Peyer's patch (tissue), 4 donors: ENCODE measurements around the gene ODC1. TPM values are rescaled to one million over a fixed set of nuclear protein-coding genes. Genes with fewer than 3 reads are reported as not detected.

Experiments
- DNase-seq, 3 donors: peaks; one replicate each; pipeline ENCODE4 v3.0.0-alpha.2; 2017 to 2019
- H3K27ac ChIP-seq, 4 donors: fragments of 200-600 bp; sonication (generic); one replicate each; pipeline ENCODE4 v1.5.1; 2016 to 2019
- H3K27me3 ChIP-seq, 2 donors: fragments of 200-600 bp; sonication (generic); one replicate each; pipeline ENCODE4 v1.5.1; 2019
- H3K36me3 ChIP-seq, 3 donors: fragments of 200-600 bp; sonication (generic); one replicate each; pipeline ENCODE4 v1.5.1; 2016 to 2019
- H3K4me1 ChIP-seq, 4 donors: fragments of 200-600 bp; sonication (generic); one replicate each; pipeline ENCODE4 v1.5.1; 2016 to 2019
- H3K4me3 ChIP-seq, 4 donors: fragments of 200-600 bp; sonication (generic); 1 replicate in 3 of 4; 2 replicates in 1 of 4; pipeline ENCODE4 v1.5.1; 2016 to 2019; ENCODE audit warnings: mild to moderate bottlenecking in 1 of 4
- H3K9me3 ChIP-seq, 4 donors: fragments of 200-600 bp; sonication (generic); one replicate each; pipeline ENCODE4 v1.5.1; 2016 to 2019; ENCODE audit warnings: mild to moderate bottlenecking in 1 of 4
- CTCF ChIP-seq, 6 experiments: fragments of 450-650 bp in 4 of 6; fragments of 200-600 bp in 2 of 6; sonication (generic) in 1 of 6; IDR thresholded peaks; one replicate each; pipeline ENCODE4 v1.5.1; 2017 to 2019; ENCODE audit warnings: antibody characterized with exemption in 6 of 6, mild to moderate bottlenecking in 3 of 6, moderate library complexity in 1 of 6
- POLR2A ChIP-seq, 2 donors: fragments of 450-650 bp; IDR thresholded peaks; one replicate each; pipeline ENCODE4 v1.5.1; 2017; ENCODE audit warnings: antibody characterized with exemption in 2 of 2, mild to moderate bottlenecking in 2 of 2, moderate library complexity in 2 of 2
- small RNA-seq, 2 donors: library from RNA; depleted of rRNA; stranded (forward); fragments of <200 nt; gene quantifications; one replicate each; pipeline ENCODE3, GENCODE V24; 2016
- total RNA-seq, 4 donors: library from RNA; depleted of rRNA; stranded (reverse); fragments of >200 nt; gene quantifications; one replicate each; pipeline ENCODE4 v1.1.0, GENCODE V29; 2016

Gene ODC1
- total RNA-seq, 4 donors from 2014 or later, result 31.5 to 91.6 (median 55.6) TPM

- Histone ChIP-seq H3K27ac (peak overlapping the region in 2 of 4 donors; percentile 74 to 92), H3K36me3 (no peaks in the 10 kb centered on the region), H3K4me1 (peaks cover 0 to 48% (median 11%) of the 10 kb centered on the region in 4 donors), H3K4me3 (no peak overlapping the region), H3K27me3 (no peaks in the 10 kb centered on the region), H3K9me3 (no peaks in the 10 kb centered on the region)
- TF ChIP-seq POLR2A (IDR thresholded peaks at IDR 0.05) (no peak), CTCF (IDR thresholded peaks at IDR 0.05) (no peak)
- no peak for DNase-seq
Observed at GRCh38 chr2:10392548-10392947, 55.6 kb downstream of the ODC1 start.

GRCh38 chr2:10392100-10392499 is 56.0 kb downstream of the ODC1 start:
- Histone ChIP-seq H3K9me3 (no peaks in the 10 kb centered on the region), H3K27me3 (no peaks in the 10 kb centered on the region), H3K4me1 (peaks cover 0 to 48% (median 11%) of the 10 kb centered on the region in 4 donors), H3K36me3 (no peaks in the 10 kb centered on the region), H3K4me3 (no peak overlapping the region), H3K27ac (peak overlapping the region in 2 of 4 donors; percentile 74 to 92)
- DNase-seq, result no peak
- TF ChIP-seq POLR2A (IDR thresholded peaks at IDR 0.05), result no peak
- no peak for TF ChIP-seq CTCF (IDR thresholded peaks at IDR 0.05)

- no peaks in the 10 kb centered on the region for H3K36me3 ChIP-seq
- no peaks in the 10 kb centered on the region for H3K9me3 ChIP-seq
- TF ChIP-seq POLR2A (IDR thresholded peaks at IDR 0.05) (no peak), CTCF (IDR thresholded peaks at IDR 0.05) (no peak)
- DNase-seq, result no peak
- no peaks in the 10 kb centered on the region for H3K27me3 ChIP-seq
- H3K4me1 ChIP-seq, result peaks cover 0 to 63% (median 14%) of the 10 kb centered on the region in 4 donors
- H3K27ac ChIP-seq, result peak overlapping the region in 3 of 4 donors; percentile 65 to 76 (median 75)
- H3K4me3 ChIP-seq, result no peak overlapping the region
Observed at GRCh38 chr2:10390369-10390801, 57.7 kb downstream of the ODC1 start.

Small RNA genes lying within 50 kb of the gene (small RNA-seq; reads per million reads assigned to genes)
- 3.7 to 10.5 reads per million in 2 donors for gene SNORA80B

Other genes with a start within 250 kb of the ODC1 start
- 100 to 1,000 TPM; 123 to 270 (median 156) TPM for gene HPCAL1, start 145.4 kb downstream of the ODC1 start, total RNA-seq
- 10 to 100 TPM; 14.4 to 29.7 (median 16.1) TPM for gene NOL10, start 241.6 kb upstream of the ODC1 start, total RNA-seq